ENCODE results near the gene MAT1A. TPM values are rescaled to one million over a fixed set of nuclear protein-coding genes. Genes with fewer than 3 reads are reported as not detected.

The MAT1A gene
- total RNA-seq, 1 experiment from 2014 or later: 2.1 TPM

DNA sequence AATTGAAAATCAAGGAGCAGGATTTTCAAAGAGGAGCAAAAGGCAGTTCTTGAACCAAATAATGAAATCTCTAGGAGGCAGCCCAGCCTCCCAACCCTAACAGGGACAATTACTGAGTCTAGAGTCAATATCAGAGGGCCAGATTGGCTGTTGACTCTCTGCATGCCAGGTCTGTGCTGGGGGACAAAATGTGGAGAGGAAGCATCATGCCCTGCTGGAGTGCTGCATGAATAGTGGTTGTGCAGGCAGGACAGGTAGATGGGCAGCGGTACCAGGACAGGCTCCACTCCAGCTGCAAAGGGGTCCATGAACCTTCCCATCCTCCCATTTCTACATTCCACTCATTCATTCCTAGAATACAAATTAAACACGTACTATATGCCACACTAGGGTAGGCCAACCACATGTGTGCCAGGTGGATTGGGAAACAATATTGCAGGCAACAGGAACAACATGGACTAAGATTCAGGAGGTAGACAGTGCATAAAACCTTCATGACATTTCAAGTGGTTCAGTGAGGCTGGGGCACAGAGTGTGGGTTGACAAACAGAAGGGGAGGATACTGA lies 30.4 kb upstream of the MAT1A start:
- H3K79me1 ChIP-seq (ENCODE audit: insufficient read depth, low read depth, low read length, poor library complexity, severe bottlenecking): no peaks in the 10 kb centered on the region
- no peak overlapping the region for H4K5ac ChIP-seq (ENCODE audit: insufficient read length, low read depth, low read length)
- no peak overlapping the region for H3K18ac ChIP-seq (ENCODE audit: insufficient read length, low read depth, low read length)
- no CpG with 5 or more reads among the region's 2 CpGs for WGBS (ENCODE audit: extremely low coverage, insufficient read length, low lambda C conversion rate)
- no peak overlapping the region for H3K4ac ChIP-seq (ENCODE audit: low read depth, low read length)
- H3K27ac ChIP-seq (ENCODE audit: insufficient read length, low read depth, low read length): no peak overlapping the region
- H2BK5ac ChIP-seq (ENCODE audit: insufficient read length, low read length): no peak overlapping the region
- H3K27me3 Mint-ChIP-seq (ENCODE audit: low read depth): 0 out of 2 replicates have a peak, but pooled peaks cover 2% of the 10 kb centered on the region
- H3K56ac ChIP-seq (ENCODE audit: insufficient read length, low read depth, low read length): no peak overlapping the region
- no peak overlapping the region for H3K27ac Mint-ChIP-seq
- H3K4me2 ChIP-seq (ENCODE audit: insufficient read depth, insufficient read length, low read length): no peak overlapping the region
- H4K8ac ChIP-seq (replicated peaks; ENCODE audit: insufficient read length, low read depth, low read length): no peak overlapping the region
- no peak overlapping the region for H3K9ac ChIP-seq (ENCODE audit: extremely low read depth, insufficient read length, low read length)
- peaks cover 0 to 7% of the 10 kb centered on the region in 2 experiments; a peak in 3 of 4 replicates for H3K4me1 Mint-ChIP-seq
- H2BK15ac ChIP-seq (ENCODE audit: low read depth, low read length): no peak overlapping the region
- no peaks in the 10 kb centered on the region for H3K9me3 ChIP-seq (ENCODE audit: control insufficient read depth, low read depth, low read length)
- no peak overlapping the region for H2BK120ac ChIP-seq (ENCODE audit: low read depth, low read length, poor library complexity, severe bottlenecking)
- H3K23ac ChIP-seq (ENCODE audit: insufficient read length, low read depth, low read length): no peak overlapping the region
- no peak overlapping the region for H3K14ac ChIP-seq (ENCODE audit: insufficient read depth, low read length)
- H2BK20ac ChIP-seq (ENCODE audit: low read depth, low read length, poor library complexity, severe bottlenecking): no peak overlapping the region
- no peak overlapping the region for H2BK12ac ChIP-seq (ENCODE audit: insufficient read length, low read depth, low read length)
- H3K9me3 Mint-ChIP-seq: no peaks in the 10 kb centered on the region
- no peak overlapping the region for H4K91ac ChIP-seq (ENCODE audit: insufficient read length, low read depth, low read length)
- H3T11ph ChIP-seq (ENCODE audit: low read length): no peak overlapping the region
- H2AK5ac ChIP-seq (ENCODE audit: insufficient read length, low read length): no peak overlapping the region
- no peaks in the 10 kb centered on the region for H4K20me1 ChIP-seq (ENCODE audit: control insufficient read depth, insufficient read depth, insufficient read length)
- no peaks in the 10 kb centered on the region; a peak in 1 of 7 replicates for H3K36me3 Mint-ChIP-seq (ENCODE audit: insufficient read depth in 1 of 3, low read depth in 3 of 3)
- H3K4me1 ChIP-seq (ENCODE audit: insufficient read depth, low read length): no peaks in the 10 kb centered on the region
- no peak overlapping the region for H3K4me3 Mint-ChIP-seq
- H3K79me2 ChIP-seq (ENCODE audit: insufficient read depth, low read length): no peaks in the 10 kb centered on the region
- no peak for DNase-seq
- no peaks in the 10 kb centered on the region for H3K23me2 ChIP-seq (ENCODE audit: insufficient read length, low read depth, low read length, poor library complexity, severe bottlenecking)
- TF ChIP-seq, protein P1, sequence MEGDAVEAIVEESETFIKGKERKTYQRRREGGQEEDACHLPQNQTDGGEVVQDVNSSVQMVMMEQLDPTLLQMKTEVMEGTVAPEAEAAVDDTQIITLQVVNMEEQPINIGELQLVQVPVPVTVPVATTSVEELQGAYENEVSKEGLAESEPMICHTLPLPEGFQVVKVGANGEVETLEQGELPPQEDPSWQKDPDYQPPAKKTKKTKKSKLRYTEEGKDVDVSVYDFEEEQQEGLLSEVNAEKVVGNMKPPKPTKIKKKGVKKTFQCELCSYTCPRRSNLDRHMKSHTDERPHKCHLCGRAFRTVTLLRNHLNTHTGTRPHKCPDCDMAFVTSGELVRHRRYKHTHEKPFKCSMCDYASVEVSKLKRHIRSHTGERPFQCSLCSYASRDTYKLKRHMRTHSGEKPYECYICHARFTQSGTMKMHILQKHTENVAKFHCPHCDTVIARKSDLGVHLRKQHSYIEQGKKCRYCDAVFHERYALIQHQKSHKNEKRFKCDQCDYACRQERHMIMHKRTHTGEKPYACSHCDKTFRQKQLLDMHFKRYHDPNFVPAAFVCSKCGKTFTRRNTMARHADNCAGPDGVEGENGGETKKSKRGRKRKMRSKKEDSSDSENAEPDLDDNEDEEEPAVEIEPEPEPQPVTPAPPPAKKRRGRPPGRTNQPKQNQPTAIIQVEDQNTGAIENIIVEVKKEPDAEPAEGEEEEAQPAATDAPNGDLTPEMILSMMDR (conservative IDR thresholded peaks at IDR 0.05): no peak
- H3K27me3 ChIP-seq (ENCODE audit: insufficient read depth, low read length): no peaks in the 10 kb centered on the region
- no peak overlapping the region for H2AFZ ChIP-seq (ENCODE audit: low read length)

Data from H9 (cell line).